Astrocyte of the spinal cord (primary cell): ENCODE results near the gene KRTAP10-1.
"Not testable (repeated sequence)": the region's sequence is repeated elsewhere in the genome, so short reads cannot be mapped to it uniquely, and the experiment has no call there.

Experiments
- DNase-seq: peaks from one replicate; pipeline ENCODE4 v3.0.0; 2011; ENCODE audit warnings: low read depth, low spot score
- H3K4me3 ChIP-seq: 2 replicates; pipeline ENCODE4 v1.5.1; 2011; ENCODE audit warnings: low read depth, mild to moderate bottlenecking, low read length, moderate library complexity
- CTCF ChIP-seq: IDR thresholded peaks from 2 replicates; pipeline ENCODE4 v1.5.1; 2012; ENCODE audit warnings: low read depth, mild to moderate bottlenecking, low read length, inconsistent platforms
- in situ Hi-C: cut with HindIII; loops from 2 replicates; pipeline ENCODE4 v1.10.0; 2017; ENCODE audit warnings: low sequenced_read_pairs

The KRTAP10-1 gene

DNA sequence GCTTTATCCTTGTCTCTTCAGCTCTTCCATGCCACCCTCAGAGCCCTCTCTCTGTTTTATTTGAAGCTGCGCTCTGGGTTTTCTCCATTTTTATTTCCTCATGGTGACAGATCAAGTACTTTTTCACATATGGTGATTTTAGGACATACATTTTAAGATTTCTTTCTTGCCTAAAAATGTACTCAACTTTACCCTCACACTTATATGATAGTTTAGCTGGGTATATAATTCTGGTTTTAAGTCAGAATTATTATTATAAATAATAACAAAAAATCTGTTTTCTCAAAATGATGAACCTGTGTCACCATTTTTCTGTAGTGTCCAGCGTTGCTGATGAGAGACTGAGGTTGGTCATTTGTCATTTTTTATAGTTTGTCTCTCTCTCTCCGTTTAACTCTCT lies 41.2 kb upstream of the KRTAP10-1 start:
- TF ChIP-seq CTCF, result no peak
- H3K4me3 ChIP-seq, result no peak overlapping the region
- no peak for DNase-seq
- in situ Hi-C loops, result no loop called here

DNA sequence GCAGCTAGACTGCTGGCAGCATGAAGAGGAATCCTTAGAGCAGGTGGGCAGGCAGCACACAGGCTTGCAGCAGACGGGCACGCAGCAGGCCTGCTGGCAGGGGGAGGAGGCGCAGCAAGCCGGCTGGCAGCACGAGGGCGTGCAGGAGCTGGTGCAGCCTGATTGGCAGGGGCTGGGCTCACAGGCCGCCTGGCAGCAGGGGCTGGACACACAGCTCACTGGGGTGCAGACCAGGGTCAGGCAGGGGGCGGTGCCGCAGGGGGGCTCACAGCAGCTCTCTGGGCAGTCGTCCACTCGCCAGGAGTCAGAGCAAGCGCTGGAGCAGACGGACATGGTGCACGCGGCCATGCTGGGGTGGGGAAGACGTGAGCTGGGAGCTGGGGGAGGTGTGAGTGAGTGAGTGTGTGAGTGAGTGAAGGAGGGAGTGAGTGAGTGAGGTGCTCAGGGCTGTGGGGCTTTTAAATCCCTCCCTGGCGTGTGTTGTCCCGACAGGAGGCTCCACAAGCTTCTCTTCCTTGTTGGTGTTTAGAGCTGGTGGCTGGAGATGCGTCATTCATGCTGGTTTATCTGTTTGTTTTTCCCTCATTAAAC lies 40.3 kb upstream of the KRTAP10-1 start, which contains the start of gene KRTAP10-5:
KRTAP10-5 (minus strand) TSS at position 374 of the 591 bp plus-strand sequence; CDS start at position 348, 26 bp downstream.
- H3K4me3 ChIP-seq, DNase-seq, in situ Hi-C loops: not testable (repeated sequence)

GRCh38 chr21:44579833-44580144 lies 39.8 kb upstream of the KRTAP10-1 start:
- no peak overlapping the region for H3K4me3 ChIP-seq
- TF ChIP-seq CTCF, result no peak
- in situ Hi-C loops, result no loop called here

DNA sequence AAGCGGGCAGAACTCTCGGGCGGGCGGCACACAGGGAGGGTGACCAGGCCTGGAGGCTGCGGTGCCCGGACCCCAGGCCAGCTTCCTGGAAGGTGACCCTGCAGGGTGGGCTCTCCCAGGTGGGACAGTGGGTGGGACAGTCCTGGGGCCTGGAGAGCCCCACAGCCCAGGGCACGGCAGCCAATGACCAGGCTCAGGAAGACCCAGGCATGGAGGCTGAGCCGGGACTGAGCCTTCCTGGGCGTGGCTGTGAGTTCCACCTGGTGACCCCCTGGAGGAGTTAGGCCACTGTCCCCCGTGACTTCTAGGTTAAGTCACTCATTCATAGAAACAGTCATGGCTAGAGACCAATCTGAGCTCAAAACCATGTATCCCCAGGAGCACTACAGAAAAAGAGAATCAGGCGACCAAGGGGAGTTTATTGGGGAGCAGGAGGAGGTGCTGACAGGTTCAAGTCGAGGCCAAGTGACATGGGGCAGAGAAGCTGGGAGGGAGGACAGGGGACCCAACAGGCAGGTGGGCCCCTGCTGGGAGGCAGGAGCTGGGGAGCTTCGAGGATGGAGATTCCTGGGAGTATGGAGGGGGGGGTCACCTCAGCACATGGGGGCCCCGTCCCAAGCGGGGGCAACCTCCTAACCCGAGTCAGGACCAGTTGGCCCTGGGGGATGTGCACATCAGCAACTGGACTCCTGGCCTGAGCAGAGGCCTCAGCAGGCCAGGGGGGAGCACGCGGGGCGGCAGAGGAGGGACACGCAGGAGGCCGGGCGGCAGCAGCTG lies 39.2 kb upstream of the KRTAP10-1 start:
- TF ChIP-seq CTCF, result no peak
- no peak overlapping the region for H3K4me3 ChIP-seq
- in situ Hi-C loops, result no loop called here
- no peak for DNase-seq

More at GRCh38 chr21:44579833-44580144, 39.8 kb upstream of the KRTAP10-1 start:
- DNase-seq, result no peak

- in situ Hi-C loops, result no loop called here
- TF ChIP-seq CTCF, result no peak
- no peak overlapping the region for H3K4me3 ChIP-seq
- no peak for DNase-seq
Observed at GRCh38 chr21:44578371-44579055, 38.5 kb upstream of the KRTAP10-1 start.

DNA sequence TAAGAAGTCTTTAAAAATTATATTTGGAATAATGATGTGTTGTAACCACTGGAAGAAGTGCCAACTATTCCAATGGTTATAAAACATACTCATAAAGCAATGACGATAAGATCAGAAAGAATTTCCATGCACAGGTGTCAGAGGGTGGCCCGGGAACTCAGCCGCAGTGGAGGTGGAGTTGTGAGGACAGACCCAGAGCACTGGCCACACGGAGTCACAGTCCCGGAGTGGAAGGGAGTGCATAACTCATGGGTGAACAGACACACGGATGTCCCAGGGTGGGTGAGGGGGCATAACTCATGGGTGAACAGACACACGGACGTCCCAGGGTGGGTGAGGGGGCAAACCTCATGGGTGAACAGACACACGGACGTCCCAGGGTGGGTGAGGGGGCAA lies 36.0 kb upstream of the KRTAP10-1 start:
- no peak overlapping the region for H3K4me3 ChIP-seq
- no peak for DNase-seq
- in situ Hi-C loops, result no loop called here
- TF ChIP-seq CTCF, result no peak

GRCh38 chr21:44575307-44576024 lies 35.5 kb upstream of the KRTAP10-1 start:
- no peak for DNase-seq
- in situ Hi-C loops, result no loop called here
- TF ChIP-seq CTCF, result no peak

More at GRCh38 chr21:44575307-44576024, 35.5 kb upstream of the KRTAP10-1 start:
- no peak overlapping the region for H3K4me3 ChIP-seq
